NCI-H1694 treated with DMSO at 0.1 percent for 48 hours (cell line): ENCODE measurements around the gene FCMR.
A peak's percentile ranks its signal among the peaks of the same experiment; 100 is the strongest.

Experiments
- DNase-seq: peaks from one replicate; lab custom pipeline; 2025; lab: John Stamatoyannopoulos, UW

FCMR gene

DNA sequence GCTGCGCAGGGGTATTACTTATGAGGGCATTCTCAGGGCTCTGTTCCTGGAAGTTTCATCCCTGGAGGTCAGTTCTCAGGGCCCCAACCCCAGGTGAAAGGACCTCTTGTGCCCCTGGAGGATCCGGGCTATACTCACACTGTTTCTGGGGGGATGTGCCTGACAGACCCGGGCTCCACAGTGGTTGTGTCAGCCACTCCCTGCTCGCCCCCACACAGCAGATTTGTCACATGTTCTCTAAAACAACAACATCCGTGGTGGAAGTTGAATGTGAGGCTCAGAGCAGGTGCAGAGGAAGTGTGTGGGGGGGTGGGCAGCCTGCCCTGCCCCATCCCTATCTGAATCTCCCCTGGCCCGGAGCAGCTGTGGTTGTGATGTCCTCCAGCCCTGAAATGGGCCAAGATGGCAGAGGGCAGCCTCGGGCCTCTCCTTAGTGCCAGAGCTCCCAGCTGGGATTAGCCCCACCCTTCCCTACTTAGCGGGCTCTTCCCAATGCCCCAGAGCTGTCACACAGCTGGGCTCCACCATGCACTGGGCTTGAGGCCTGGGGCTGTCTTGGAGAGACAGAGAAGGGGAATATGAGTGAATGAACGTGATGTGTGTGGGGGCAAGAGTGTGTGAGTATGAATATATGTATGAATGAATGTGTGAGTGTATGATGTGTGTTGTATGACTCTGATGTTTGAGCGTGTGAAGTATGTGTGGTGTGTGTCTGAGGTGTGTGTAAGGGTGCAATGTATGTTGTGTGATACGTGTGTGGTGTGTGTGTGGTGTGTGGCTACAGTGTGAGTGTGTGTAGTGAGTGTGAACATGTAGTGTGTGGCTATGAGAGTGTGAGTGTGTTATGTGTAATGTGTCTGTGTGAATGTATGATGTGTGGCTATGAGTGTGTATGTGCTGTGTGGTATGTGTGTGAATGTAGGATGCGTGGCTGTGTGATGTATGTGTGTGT, 1.5 kb upstream of the FCMR start:
- no peak for DNase-seq

- DNase-seq: no peak
Measured at GRCh38 chr1:206922524-206922923, 783 bp upstream of the FCMR start.

- DNase-seq: no peak
Measured at GRCh38 chr1:206918076-206918475, 3.7 kb downstream of the FCMR start.

DNA sequence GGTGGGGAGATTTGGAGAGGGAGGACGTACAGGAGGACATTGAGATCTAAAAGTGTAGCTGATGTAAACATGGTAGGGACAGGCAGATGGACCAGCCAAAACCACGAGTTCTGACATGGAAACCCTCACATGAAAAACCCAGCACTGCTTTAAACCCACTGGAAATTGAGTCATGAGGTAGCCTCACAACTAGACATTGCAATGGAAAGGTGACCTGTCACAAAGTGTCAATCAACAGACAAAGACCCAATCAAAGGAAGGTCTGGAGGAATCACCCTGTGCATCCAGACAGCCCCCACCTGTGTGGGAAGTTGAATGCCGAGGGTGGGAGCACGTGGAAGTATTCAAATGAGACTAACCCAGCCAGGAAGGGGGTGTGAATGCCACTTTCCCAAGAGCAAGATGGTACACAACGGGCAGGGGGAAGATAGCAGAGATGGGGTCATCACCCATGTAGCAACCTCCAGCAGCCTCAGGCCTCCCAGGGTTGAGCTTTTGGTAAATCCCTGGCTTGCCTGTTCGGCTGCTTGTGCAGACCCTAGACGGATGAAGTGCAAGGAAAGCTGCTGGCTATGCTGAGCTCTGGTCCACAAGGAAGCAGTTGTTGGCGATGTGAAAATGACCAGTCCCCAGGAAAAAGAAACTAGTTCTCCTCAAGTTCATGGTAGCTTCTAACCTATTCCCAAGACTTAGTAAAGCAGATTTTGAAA, 5.6 kb downstream of the FCMR start:
- no peak for DNase-seq

DNA sequence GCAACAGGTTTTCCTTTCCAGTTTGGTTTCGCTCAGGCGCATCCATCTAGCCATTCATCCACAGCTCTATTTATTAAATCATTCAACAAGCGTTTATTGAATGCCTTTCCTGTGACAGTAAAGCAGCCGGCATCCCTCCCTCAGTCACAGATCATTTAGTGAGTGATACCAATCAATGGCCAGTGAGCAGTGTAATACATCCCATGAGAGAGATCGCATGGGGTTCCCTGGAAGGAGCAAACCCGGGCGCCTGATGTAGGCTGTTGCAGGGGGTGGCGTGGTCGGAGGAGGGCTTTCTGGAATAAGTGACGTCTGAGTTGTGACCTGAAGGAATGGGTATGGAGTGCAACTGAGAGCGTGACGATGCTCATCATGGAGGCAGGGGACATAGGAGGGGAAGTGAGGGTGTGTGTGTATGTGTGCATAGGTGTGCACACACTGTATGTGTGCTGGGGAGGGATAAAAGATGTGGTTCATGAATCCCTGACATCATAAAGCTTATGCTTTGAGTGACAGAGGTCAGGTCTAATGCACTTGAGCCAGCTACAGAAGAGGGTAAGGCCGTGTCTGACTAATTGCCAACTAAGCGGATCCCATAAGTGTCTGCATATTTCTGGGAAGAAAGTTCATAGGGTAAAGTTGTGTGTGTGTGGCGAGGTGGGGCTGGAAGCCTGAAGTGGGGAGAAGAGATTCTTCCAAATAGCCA, 6.6 kb downstream of the FCMR start:
- no peak for DNase-seq

DNA sequence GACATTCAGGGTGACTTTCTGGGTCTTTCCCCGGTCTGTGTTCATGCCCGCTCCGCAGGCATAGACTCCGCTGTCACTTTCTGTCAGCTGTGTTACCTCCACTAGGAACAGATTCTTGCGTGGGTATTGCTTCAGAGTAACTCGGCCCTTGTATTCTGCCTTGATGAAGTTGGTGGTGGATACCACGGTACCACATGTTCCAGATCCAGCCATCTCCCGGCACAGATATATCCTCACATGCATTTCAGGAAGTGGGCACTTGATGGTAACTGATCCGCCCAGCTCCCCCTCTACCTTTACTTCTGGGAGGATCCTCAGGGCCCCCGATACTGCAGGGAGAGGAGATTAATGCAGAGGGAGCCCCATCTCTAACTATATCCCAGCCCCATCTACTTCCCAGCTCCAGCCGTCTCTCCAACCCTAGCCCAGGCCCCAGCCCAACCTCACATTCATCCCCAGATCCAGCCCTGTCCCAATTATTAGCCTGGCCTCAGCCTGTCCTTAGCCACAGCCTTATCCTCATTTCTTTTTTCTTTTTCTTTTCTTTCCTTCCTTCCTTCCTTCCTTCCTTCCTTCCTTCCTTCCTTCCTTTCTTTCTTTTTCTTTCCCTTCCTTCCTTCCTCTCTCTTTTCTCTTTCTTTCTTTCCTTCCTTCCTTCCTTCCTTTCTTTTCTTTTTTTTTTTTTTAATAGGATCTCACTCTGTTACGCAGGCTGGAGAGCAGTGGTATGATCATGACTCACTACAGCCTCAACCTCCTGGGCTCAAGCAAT, 7.8 kb downstream of the FCMR start:
- no peak for DNase-seq

- peak; percentile 77 for DNase-seq
Measured at GRCh38 chr1:206912445-206913095, 9.2 kb downstream of the FCMR start.

- peak; percentile 58 for DNase-seq
Measured at GRCh38 chr1:206911064-206911663, 10.6 kb downstream of the FCMR start.

- DNase-seq: no peak
Measured at GRCh38 chr1:206909883-206910318, 11.8 kb downstream of the FCMR start.

DNA sequence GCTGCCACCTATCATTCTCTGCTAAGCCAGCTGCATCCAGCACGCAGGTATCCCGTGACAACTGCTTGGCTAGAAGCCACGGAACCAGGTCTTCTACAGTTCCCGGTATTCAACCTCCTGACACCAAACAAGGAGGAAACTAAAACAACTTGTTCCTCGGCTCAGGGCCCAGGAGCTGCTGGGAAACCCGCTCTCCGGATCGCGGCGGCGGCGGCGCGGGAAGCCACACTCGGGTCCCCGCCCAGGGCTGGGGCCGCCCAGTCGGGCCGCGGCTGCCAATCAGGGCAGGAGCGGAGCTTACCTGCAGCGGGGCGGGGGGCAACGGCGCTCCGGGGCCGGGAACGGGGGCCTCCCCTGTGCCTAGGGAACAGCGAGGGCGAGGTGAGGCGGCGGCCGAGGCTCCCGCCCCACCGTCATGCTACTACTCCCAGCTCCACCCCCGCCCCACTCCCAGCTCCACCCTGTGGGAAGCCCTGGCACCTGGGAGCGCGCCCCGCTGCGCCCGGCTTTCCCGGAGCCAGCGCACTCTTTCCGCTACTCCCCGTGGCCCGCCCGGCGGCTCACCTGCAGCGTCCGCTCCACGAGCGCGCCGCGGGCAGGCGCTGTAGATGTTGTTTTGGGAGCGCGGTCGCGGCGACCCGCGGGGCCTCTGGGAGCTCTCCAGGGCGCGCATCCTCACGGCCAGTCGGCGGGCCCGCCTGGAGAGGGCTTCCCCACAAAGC, 12.4 kb downstream of the FCMR start:
- DNase-seq: peak; percentile 22

GRCh38 chr1:206908038-206908437, 13.7 kb downstream of the FCMR start:
- DNase-seq: no peak

DNA sequence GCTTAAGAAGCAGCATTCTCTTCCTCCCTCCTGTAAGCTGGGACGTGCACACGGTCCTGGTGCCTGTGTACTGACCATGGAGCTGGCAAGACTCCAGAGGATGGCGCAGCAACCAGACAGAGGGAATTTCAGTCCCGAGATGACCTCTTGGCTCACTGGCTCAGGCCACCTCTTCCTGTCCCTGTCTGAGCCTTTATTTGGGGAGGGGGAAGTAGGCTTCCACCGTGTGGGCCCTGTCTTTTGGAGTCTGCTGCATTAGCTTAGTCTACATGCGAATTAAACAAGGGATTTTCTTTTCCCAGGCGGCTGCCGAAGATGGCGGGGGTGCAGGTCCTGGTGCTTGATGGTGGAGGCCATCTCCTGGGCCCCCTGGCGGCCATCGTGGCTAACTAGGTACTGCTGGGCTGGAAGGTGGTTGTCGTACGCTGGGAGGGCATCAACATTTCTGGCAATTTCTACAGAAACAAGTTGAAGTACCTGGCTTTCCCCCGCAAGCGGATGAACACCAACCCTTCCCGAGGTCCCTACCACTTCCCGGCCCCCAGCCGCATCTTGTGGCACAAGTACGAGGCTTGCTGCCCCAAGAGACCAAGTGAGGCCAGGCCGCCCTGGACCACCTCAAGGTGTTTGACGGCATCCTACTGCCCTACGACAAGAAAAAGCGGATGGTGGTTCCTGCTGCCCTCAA, 14.3 kb downstream of the FCMR start:
- DNase-seq: no peak

DNA sequence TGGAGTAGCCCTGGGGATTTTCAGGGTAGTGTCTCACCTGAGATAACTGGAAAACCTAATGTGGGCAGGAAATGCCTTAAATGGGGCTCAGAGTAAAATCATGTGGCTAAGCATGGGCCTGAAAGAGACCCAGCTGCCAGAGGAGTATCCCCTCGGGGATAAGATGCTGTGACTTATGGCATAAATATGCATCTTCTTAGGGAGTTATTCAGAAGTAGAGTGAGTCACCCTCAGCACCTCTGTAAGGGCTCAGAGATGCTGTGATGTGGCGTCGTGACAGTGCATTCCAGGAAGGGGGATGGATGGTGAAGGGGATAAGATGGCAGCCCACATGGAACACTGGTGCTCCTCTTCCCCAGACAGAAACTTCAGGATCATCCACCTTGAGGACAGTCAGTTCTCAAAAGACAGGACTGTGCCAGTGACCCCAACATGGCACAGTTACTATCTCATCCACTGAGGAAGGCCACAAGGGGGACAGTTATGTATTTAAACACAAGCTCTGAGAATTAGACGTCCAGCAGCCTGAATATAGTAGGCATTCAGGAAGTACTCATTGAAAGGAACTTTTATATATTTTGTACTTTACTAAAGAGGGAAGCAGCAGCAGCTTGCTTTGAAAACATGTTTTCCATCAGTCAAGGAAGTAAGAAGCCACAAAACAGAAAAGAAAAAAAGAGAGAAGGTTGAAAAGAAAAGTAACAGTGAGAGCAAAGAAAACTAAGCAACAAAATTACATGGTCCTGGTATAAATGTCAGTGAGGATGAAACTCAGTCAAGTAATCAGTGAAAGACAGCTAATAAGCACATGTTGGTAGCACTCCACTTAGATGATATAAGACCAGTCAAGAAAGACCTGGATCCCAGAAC, 16.2 kb downstream of the FCMR start:
- no peak for DNase-seq

DNA sequence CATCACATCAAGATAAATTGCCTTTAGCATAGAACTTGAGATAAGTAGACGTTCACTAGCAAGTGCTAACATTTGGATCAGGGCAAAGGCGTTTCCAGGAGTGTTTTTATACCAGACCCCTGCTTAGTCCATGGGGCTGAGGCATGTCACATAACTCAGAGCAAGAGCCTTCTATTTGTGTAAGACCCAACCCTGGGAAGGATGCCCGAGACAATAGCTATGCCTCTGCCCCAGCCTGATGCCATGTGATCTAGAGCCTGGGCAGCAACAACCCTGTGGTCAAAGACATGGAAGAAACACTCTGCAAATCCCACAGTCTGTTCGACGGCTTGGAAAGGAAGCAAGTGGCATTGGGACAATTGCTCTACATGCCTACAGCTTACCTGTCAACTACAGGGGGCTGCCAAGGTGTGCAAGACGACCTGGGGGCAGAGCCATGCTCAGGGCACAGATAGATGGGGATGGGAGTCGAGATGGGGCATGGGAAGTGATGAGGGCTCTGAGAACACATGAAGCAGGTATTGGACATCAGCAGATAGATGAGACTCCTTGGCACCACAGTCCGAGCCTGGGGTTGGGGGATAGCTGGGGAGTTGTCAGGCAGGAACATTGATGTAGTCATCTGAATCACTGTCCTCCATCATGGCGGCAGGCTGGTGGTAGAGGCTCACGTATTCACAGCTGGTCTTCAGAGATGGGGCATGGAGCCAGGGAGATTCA, 17.2 kb downstream of the FCMR start:
- DNase-seq: no peak

DNA sequence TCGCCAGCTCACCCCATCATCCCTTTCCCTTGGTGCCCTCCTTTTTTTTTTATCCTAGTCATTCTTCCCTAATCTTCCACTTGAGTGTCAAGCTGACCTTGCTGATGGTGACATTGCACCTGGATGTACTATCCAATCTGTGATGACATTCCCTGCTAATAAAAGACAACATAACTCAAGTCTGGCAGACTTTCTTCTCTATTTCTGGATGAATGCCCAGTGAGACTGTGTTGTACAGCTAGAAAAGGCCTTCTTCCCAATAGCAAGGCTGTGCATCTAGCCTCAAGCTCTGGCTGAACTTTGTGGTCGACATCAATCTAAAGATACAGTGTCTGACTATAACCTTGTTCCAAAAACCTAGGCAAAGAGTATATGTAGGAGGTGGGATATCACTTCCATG, 18.1 kb downstream of the FCMR start:
- DNase-seq: no peak

GRCh38 chr1:206902702-206903101, 19.0 kb downstream of the FCMR start:
- DNase-seq: no peak

DNA sequence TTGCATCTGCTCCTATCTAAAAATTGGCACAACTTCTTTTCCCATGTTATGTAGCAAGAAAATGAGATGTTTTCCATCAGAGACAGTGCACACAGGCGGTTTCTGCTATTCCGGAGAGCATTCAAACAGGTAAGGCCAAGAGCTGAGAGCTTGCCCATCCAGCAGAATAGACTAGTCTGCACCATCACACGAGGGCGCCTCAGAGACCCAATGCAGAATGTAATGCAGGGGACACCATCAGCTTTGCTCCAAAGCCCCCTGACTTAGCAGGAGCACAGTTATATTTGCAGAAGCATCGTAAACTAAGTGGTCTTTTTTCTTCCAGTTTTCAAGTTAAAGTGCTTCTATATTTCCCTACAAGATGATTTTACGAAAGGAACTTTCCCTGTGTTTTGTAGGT, 19.8 kb downstream of the FCMR start:
- DNase-seq: no peak

GRCh38 chr1:206900149-206900548, 21.6 kb downstream of the FCMR start:
- DNase-seq: no peak
